ENCODE measurements around the gene TRAP1.

The TRAP1 gene

GRCh38 chr16:3717235-3718018 lies at the start of gene TRAP1:
Gene TRAP1 (minus strand): TSS chr16:3717524. CDS start chr16:3717508, 16 bp downstream.
- DNase-seq: peak; percentile 85

- DNase-seq: no peak
These were observed 48.9 kb upstream of the TRAP1 start for GRCh38 chr16:3766177-3766576.

GRCh38 chr16:3764409-3764808 lies 47.1 kb upstream of the TRAP1 start:
- DNase-seq: no peak

GRCh38 chr16:3762107-3762750 lies 44.9 kb upstream of the TRAP1 start:
- no peak for DNase-seq

GRCh38 chr16:3761375-3762106 lies 44.2 kb upstream of the TRAP1 start:
- DNase-seq: no peak

GRCh38 chr16:3760518-3760917 lies 43.2 kb upstream of the TRAP1 start:
- no peak for DNase-seq

- DNase-seq: no peak
These were observed 42.4 kb upstream of the TRAP1 start for GRCh38 chr16:3759736-3760135.

GRCh38 chr16:3756113-3756512 lies 38.8 kb upstream of the TRAP1 start:
- DNase-seq: no peak

GRCh38 chr16:3755249-3755648 lies 37.9 kb upstream of the TRAP1 start:
- DNase-seq: no peak

GRCh38 chr16:3754772-3755171 lies 37.4 kb upstream of the TRAP1 start:
- DNase-seq: no peak

- no peak for DNase-seq
These were observed 36.9 kb upstream of the TRAP1 start for GRCh38 chr16:3754081-3754703.

GRCh38 chr16:3752984-3753383 lies 35.7 kb upstream of the TRAP1 start:
- no peak for DNase-seq

GRCh38 chr16:3751878-3752277 lies 34.6 kb upstream of the TRAP1 start:
- no peak for DNase-seq

- no peak for DNase-seq
These were observed 31.0 kb upstream of the TRAP1 start for GRCh38 chr16:3748307-3748706.

GRCh38 chr16:3745751-3746355 lies 28.5 kb upstream of the TRAP1 start:
- no peak for DNase-seq

GRCh38 chr16:3744018-3744417 lies 26.7 kb upstream of the TRAP1 start:
- DNase-seq: no peak

GRCh38 chr16:3740934-3741333 lies 23.6 kb upstream of the TRAP1 start:
- DNase-seq: no peak

- no peak for DNase-seq
These were observed 22.9 kb upstream of the TRAP1 start for GRCh38 chr16:3740186-3740585.

- DNase-seq: no peak
These were observed 22.3 kb upstream of the TRAP1 start for GRCh38 chr16:3739636-3740035.

GRCh38 chr16:3738541-3738940 lies 21.2 kb upstream of the TRAP1 start:
- DNase-seq: no peak

- DNase-seq: no peak
These were observed 20.8 kb upstream of the TRAP1 start for GRCh38 chr16:3738128-3738527.

GRCh38 chr16:3737181-3737580 lies 19.9 kb upstream of the TRAP1 start:
- no peak for DNase-seq

- DNase-seq: no peak
These were observed 18.8 kb upstream of the TRAP1 start for GRCh38 chr16:3736116-3736515.

All from T1000 (cell line).